IMR-90 (cell line): ENCODE measurements around the gene GNAT1. TPM values are rescaled to one million over a fixed set of nuclear protein-coding genes. Genes with fewer than 3 reads are reported as not detected.

Experiments
- MAZ ChIP-seq: IDR thresholded peaks from 2 replicates; pipeline ENCODE4 v1.6.1; 2012; ENCODE audit warnings: low read depth, mild to moderate bottlenecking, low read length, improper control_type of control experiment, moderate library complexity, borderline replicate concordance
- microRNA-seq, 2 experiments: library from miRNA; stranded (forward) in 1 of 2; unstranded in 1 of 2; fragments of 10-50 nt in 1 of 2; fragments of <30 nt in 1 of 2; gene quantifications in 1 of 2; microRNA quantifications in 1 of 2; one replicate each; pipeline versions ENCODE3 to v1.1.0; 2013 to 2020; ENCODE audit not compliant: insufficient read depth in 1 of 2, insufficient read length in 1 of 2, unreplicated experiment in 1 of 2
- polyA plus RNA-seq, 3 experiments: library from polyadenylated mRNA; depleted of rRNA; stranded (reverse); fragments of >200 nt; gene quantifications; 2 replicates each; pipeline ENCODE4 v1.2.3, GENCODE V29; 2012; ENCODE audit warnings: low replicate concordance in 1 of 3
- small RNA-seq, 5 experiments: library from RNA; depleted of rRNA; stranded (forward); fragments of <200 nt; gene quantifications; one replicate each; pipeline ENCODE3, GENCODE V24; 2012
- total RNA-seq: library from RNA; depleted of rRNA; stranded (reverse); fragments of >200 nt; gene quantifications from 2 replicates; pipeline ENCODE4 v1.2.3, GENCODE V29; 2012; rRNA removed

GNAT1 gene
- total and polyA plus RNA-seq, 2 of the 4 experiments (the other 2 are of a cell fraction): not detected

DNA sequence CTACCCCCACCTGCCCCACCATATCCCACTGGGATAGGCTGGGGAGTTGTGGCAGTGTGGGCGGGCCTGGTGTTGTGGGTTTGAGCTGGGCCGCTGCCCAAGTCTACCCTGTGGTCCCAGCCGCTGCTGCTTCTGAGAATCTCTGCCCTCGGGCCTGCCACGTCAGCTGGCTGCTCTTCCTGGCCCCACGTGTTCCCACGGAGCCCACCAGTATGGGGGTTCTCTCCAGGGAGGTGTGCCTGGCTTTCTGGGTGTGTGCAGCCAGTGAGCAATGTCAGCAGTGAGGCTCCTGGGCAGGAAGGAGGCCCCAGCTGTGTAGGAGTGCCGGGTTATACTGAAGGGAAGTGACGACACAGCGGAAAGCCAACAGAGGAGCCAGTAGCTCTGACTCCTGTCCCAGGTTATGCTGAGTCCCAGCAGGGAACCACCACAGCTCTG is 55.1 kb downstream of the GNAT1 start (continued):
- TF ChIP-seq MAZ: no peak

Small RNAs within 50 kb of the gene (microRNA-seq; reads per million reads assigned to microRNA genes)
- 0 reads per million in 2 experiments for gene MIR566
- gene MIR5787: 0 reads per million in 2 experiments

Small RNAs within 50 kb of the gene (small RNA-seq; reads per million reads assigned to genes)
- gene MIR566: 0 reads per million in 5 experiments
- gene MIR5787: 0 reads per million in 5 experiments

Other genes starting within 250 kb of the GNAT1 start
- gene RBM5, start 102.7 kb upstream of the GNAT1 start, total RNA-seq: 121 and 122 TPM in 2 replicates
- 143 and 155 TPM in 2 replicates for gene RBM5, start 102.7 kb upstream of the GNAT1 start, polyA plus RNA-seq (2012; rRNA removed)
- gene SEMA3F, start 36.3 kb upstream of the GNAT1 start, total RNA-seq: 7.3 and 9.2 TPM in 2 replicates
- 23.3 and 26.7 TPM in 2 replicates for gene SEMA3F, start 36.3 kb upstream of the GNAT1 start, polyA plus RNA-seq (2012; rRNA removed)
- 0.36 TPM in 1 of 2 replicates, not detected in the other for gene SLC38A3, start 13.7 kb downstream of the GNAT1 start, total RNA-seq
- gene SLC38A3, start 13.7 kb downstream of the GNAT1 start, polyA plus RNA-seq (2012; rRNA removed): 0.12 and 0.36 TPM in 2 replicates
- 816 and 867 TPM in 2 replicates for gene GNAI2, start 44.6 kb downstream of the GNAT1 start, total RNA-seq
- gene GNAI2, start 44.6 kb downstream of the GNAT1 start, polyA plus RNA-seq (2012; rRNA removed): 1,079 and 1,150 TPM in 2 replicates
- gene SEMA3B, start 77.5 kb downstream of the GNAT1 start, total RNA-seq: 3.9 and 4.3 TPM in 2 replicates
- gene SEMA3B, start 77.5 kb downstream of the GNAT1 start, polyA plus RNA-seq (2012; rRNA removed): 29.3 and 34.3 TPM in 2 replicates
- gene LSMEM2, start 87.5 kb downstream of the GNAT1 start, total RNA-seq: under 0.01 TPM in 2 replicates
- not detected in 2 replicates for gene LSMEM2, start 87.5 kb downstream of the GNAT1 start, polyA plus RNA-seq (2012; rRNA removed)
- gene IFRD2, start 100.8 kb downstream of the GNAT1 start, total RNA-seq: 48.6 and 52.7 TPM in 2 replicates
- gene IFRD2, start 100.8 kb downstream of the GNAT1 start, polyA plus RNA-seq (2012; rRNA removed): 79.1 and 85.2 TPM in 2 replicates
- 2.2 and 2.7 TPM in 2 replicates for gene HYAL3, start 107.8 kb downstream of the GNAT1 start, total RNA-seq
- gene HYAL3, start 107.8 kb downstream of the GNAT1 start, polyA plus RNA-seq (2012; rRNA removed): 5.7 and 7.6 TPM in 2 replicates
- gene NAA80, start 107.8 kb downstream of the GNAT1 start, total RNA-seq: 3.1 and 5.0 TPM in 2 replicates
- 14.2 and 14.4 TPM in 2 replicates for gene NAA80, start 107.8 kb downstream of the GNAT1 start, polyA plus RNA-seq (2012; rRNA removed)
- gene HYAL1, start 112.0 kb downstream of the GNAT1 start, total RNA-seq: under 0.01 and 0.36 TPM in 2 replicates
- 0.29 and 0.32 TPM in 2 replicates for gene HYAL1, start 112.0 kb downstream of the GNAT1 start, polyA plus RNA-seq (2012; rRNA removed)
- gene HYAL2, start 131.1 kb downstream of the GNAT1 start, total RNA-seq: 53.6 and 56.8 TPM in 2 replicates
- 104 and 114 TPM in 2 replicates for gene HYAL2, start 131.1 kb downstream of the GNAT1 start, polyA plus RNA-seq (2012; rRNA removed)
- gene TUSC2, start 136.6 kb downstream of the GNAT1 start, total RNA-seq: 13.4 and 14.2 TPM in 2 replicates
- gene TUSC2, start 136.6 kb downstream of the GNAT1 start, polyA plus RNA-seq (2012; rRNA removed): 24.0 and 24.8 TPM in 2 replicates
- 17.4 and 18.3 TPM in 2 replicates for gene RASSF1, start 149.2 kb downstream of the GNAT1 start, total RNA-seq
- 53.4 and 55.6 TPM in 2 replicates for gene RASSF1, start 149.2 kb downstream of the GNAT1 start, polyA plus RNA-seq (2012; rRNA removed)
- gene ZMYND10, start 154.1 kb downstream of the GNAT1 start, total RNA-seq: 0.83 and 1.1 TPM in 2 replicates
- 1.1 and 1.4 TPM in 2 replicates for gene ZMYND10, start 154.1 kb downstream of the GNAT1 start, polyA plus RNA-seq (2012; rRNA removed)
- 27.5 and 38.7 TPM in 2 replicates for gene NPRL2, start 159.2 kb downstream of the GNAT1 start, total RNA-seq
- 38.3 and 38.5 TPM in 2 replicates for gene NPRL2, start 159.2 kb downstream of the GNAT1 start, polyA plus RNA-seq (2012; rRNA removed)
- 26.1 and 29.2 TPM in 2 replicates for gene CYB561D2, start 159.3 kb downstream of the GNAT1 start, total RNA-seq
- 31.7 and 41.5 TPM in 2 replicates for gene CYB561D2, start 159.3 kb downstream of the GNAT1 start, polyA plus RNA-seq (2012; rRNA removed)
- 35.3 and 35.6 TPM in 2 replicates for gene TMEM115, start 167.9 kb downstream of the GNAT1 start, total RNA-seq
- gene TMEM115, start 167.9 kb downstream of the GNAT1 start, polyA plus RNA-seq (2012; rRNA removed): 47.3 and 54.3 TPM in 2 replicates